HepG2 (cell line): ENCODE data around the gene MARCHF9. TPM values are rescaled to one million over a fixed set of nuclear protein-coding genes. Genes with fewer than 3 reads are reported as not detected.

Experiments used
- DNMT3B ChIP-seq: conservative IDR thresholded peaks from 2 replicates; pipeline ENCODE4 v1.6.1; 2016; ENCODE audit warnings: missing biosample characterization, control low read depth
- FIP1L1 ChIP-seq: fragments of 200-400 bp; formaldehyde crosslinking; IDR thresholded peaks from 2 replicates; pipeline ENCODE4 v1.6.1; 2018; ENCODE audit warnings: low read depth, mild to moderate bottlenecking, low read length, moderate library complexity, borderline replicate concordance; ENCODE audit not compliant: insufficient read depth
- FOXA1 ChIP-seq, 2 experiments: fragments of 450-650 bp in 1 of 2; sonication (generic) in 1 of 2; formaldehyde crosslinking in 1 of 2; IDR thresholded peaks; 2 replicates each; pipeline versions ENCODE4 v1.4.0 to v1.6.1; 2016 to 2020; ENCODE audit warnings: missing genetic modification reagents in 1 of 2
- NFE2L1 ChIP-seq: sonication (generic); formaldehyde crosslinking; IDR thresholded peaks from 2 replicates; pipeline ENCODE4 v1.4.0; 2020; ENCODE audit warnings: missing genetic modification reagents, mild to moderate bottlenecking, borderline replicate concordance
- REXO4 ChIP-seq: sonication (generic); formaldehyde crosslinking; IDR thresholded peaks from 2 replicates; pipeline ENCODE4 v1.8.0; 2022; ENCODE audit warnings: missing genetic modification reagents, mild to moderate bottlenecking, borderline replicate concordance
- SMYD3 ChIP-seq: sonication (generic); formaldehyde crosslinking; IDR thresholded peaks from 2 replicates; pipeline ENCODE4 v1.8.1; 2023; ENCODE audit warnings: mild to moderate bottlenecking, missing genetic modification reagents
- SOX6 ChIP-seq, 2 experiments: fragments of 450-650 bp in 1 of 2; sonication (generic) in 1 of 2; formaldehyde crosslinking in 1 of 2; IDR thresholded peaks; 2 replicates each; pipeline versions ENCODE4 v1.4.0 to v1.6.1; 2017 to 2020; ENCODE audit warnings: antibody characterized with exemption in 1 of 2, mild to moderate bottlenecking in 1 of 2, missing genetic modification reagents in 1 of 2
- TAF1 ChIP-seq: sonication (generic); formaldehyde crosslinking; IDR thresholded peaks from 2 replicates; pipeline ENCODE4 v1.4.0; 2020; ENCODE audit warnings: missing genetic modification reagents
- TGIF2 ChIP-seq: IDR thresholded peaks from 2 replicates; pipeline ENCODE4 v1.6.1; 2016; ENCODE audit warnings: control low read depth, missing compliant biosample characterization
- ZNF570 ChIP-seq: sonication (generic); formaldehyde crosslinking; IDR thresholded peaks from 2 replicates; pipeline ENCODE4 v1.4.0; 2020; ENCODE audit warnings: mild to moderate bottlenecking, missing genetic modification reagents, borderline replicate concordance
- ZSCAN25 ChIP-seq: sonication (generic); formaldehyde crosslinking; IDR thresholded peaks from 2 replicates; pipeline ENCODE4 v1.8.0; 2022; ENCODE audit warnings: mild to moderate bottlenecking, missing genetic modification reagents
- polyA plus RNA-seq, 8 experiments: library from polyadenylated mRNA; depleted of rRNA in 3 of 8; stranded (reverse) in 7 of 8; unstranded in 1 of 8; fragments of >200 nt; fragmentation: Illumina TruSeq in 4 of 8; extraction: Trizol in 4 of 8; gene quantifications; 2 replicates each; pipeline versions ENCODE4 v1.2.1 to v1.2.3, GENCODE V29; 2011 to 2016; ENCODE audit warnings: low read depth in 4 of 8, missing spikeins in 1 of 8, mixed read lengths in 1 of 8; ENCODE audit not compliant: insufficient read depth in 1 of 8
- total RNA-seq, 5 experiments: library from RNA; depleted of rRNA; stranded (reverse); fragments of >200 nt; fragmentation: Illumina TruSeq; extraction: Trizol; gene quantifications; 2 replicates each; pipeline ENCODE4 v1.2.3, GENCODE V29; 2016; ENCODE audit warnings: low read depth in 1 of 5
- TF ChIP-seq, protein P1 (sequence below): sonication (generic); formaldehyde crosslinking; IDR thresholded peaks from one replicate; pipeline ENCODE4 v1.5.1; 2020; ENCODE audit warnings: mild to moderate bottlenecking, missing genetic modification reagents; ENCODE audit errors: not compliant biosample characterization
- TF ChIP-seq, protein P2 (sequence below): sonication (generic); formaldehyde crosslinking; IDR thresholded peaks from 2 replicates; pipeline ENCODE4 v1.4.0; 2020; ENCODE audit warnings: missing genetic modification reagents
- TF ChIP-seq, protein P3 (sequence below): sonication (generic); IDR thresholded peaks from 2 replicates; pipeline ENCODE4 v1.6.1; 2016; ENCODE audit warnings: low read depth, borderline replicate concordance
- TF ChIP-seq, protein P4 (sequence below): sonication (generic); formaldehyde crosslinking; IDR thresholded peaks from 2 replicates; pipeline ENCODE4 v1.4.0; 2020; ENCODE audit warnings: missing genetic modification reagents

Gene MARCHF9
- total and polyA plus RNA-seq, 2 of the 13 experiments (the other 11 are each of a cell fraction or from before 2014, with no cell fraction given) = 5.7 to 9.6 TPM

DNA sequence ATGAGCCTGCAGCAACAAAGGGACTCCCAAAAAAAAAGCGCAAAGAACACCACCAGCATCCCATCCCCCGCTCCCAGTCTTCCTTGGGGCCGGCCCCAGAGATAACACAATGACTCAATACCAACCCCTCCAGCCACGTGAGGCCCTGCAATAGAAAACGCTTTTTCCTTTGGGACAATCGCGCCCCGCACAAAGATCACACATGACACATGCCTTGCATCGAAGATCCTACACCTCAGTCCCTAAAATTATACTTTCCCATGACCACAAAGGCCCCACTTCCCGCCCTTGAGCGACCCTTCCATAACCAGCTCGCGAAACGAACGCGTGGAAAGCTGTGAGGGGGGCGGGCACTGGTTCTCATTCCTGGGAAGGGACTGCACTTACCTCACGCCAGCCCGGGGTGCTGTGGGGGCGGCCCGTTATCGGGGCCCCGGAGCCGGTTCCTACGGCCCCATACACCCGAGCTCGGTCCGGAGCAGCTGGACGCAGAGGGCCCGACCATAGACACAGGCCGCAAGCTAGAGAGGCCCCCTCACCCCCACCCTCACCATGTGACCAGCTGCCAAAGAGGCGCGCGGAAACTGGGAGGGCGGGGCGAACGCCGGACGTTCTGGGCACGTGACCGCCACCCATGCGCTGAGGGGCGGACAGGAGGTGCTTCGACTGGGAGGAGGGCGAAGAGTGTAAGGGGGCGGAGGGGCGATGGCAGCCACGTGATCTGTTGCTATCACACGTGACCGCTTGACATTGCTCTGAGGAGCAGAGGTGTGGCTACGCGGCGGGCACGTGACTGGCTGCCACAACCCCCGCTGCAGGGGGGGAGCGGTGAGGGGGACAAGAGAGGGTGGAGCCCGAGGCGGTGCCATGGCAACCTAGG lies 2.9 kb upstream of the MARCHF9 start, which contains the start of gene CDK4 (continued):
- TF ChIP-seq, protein P1, sequence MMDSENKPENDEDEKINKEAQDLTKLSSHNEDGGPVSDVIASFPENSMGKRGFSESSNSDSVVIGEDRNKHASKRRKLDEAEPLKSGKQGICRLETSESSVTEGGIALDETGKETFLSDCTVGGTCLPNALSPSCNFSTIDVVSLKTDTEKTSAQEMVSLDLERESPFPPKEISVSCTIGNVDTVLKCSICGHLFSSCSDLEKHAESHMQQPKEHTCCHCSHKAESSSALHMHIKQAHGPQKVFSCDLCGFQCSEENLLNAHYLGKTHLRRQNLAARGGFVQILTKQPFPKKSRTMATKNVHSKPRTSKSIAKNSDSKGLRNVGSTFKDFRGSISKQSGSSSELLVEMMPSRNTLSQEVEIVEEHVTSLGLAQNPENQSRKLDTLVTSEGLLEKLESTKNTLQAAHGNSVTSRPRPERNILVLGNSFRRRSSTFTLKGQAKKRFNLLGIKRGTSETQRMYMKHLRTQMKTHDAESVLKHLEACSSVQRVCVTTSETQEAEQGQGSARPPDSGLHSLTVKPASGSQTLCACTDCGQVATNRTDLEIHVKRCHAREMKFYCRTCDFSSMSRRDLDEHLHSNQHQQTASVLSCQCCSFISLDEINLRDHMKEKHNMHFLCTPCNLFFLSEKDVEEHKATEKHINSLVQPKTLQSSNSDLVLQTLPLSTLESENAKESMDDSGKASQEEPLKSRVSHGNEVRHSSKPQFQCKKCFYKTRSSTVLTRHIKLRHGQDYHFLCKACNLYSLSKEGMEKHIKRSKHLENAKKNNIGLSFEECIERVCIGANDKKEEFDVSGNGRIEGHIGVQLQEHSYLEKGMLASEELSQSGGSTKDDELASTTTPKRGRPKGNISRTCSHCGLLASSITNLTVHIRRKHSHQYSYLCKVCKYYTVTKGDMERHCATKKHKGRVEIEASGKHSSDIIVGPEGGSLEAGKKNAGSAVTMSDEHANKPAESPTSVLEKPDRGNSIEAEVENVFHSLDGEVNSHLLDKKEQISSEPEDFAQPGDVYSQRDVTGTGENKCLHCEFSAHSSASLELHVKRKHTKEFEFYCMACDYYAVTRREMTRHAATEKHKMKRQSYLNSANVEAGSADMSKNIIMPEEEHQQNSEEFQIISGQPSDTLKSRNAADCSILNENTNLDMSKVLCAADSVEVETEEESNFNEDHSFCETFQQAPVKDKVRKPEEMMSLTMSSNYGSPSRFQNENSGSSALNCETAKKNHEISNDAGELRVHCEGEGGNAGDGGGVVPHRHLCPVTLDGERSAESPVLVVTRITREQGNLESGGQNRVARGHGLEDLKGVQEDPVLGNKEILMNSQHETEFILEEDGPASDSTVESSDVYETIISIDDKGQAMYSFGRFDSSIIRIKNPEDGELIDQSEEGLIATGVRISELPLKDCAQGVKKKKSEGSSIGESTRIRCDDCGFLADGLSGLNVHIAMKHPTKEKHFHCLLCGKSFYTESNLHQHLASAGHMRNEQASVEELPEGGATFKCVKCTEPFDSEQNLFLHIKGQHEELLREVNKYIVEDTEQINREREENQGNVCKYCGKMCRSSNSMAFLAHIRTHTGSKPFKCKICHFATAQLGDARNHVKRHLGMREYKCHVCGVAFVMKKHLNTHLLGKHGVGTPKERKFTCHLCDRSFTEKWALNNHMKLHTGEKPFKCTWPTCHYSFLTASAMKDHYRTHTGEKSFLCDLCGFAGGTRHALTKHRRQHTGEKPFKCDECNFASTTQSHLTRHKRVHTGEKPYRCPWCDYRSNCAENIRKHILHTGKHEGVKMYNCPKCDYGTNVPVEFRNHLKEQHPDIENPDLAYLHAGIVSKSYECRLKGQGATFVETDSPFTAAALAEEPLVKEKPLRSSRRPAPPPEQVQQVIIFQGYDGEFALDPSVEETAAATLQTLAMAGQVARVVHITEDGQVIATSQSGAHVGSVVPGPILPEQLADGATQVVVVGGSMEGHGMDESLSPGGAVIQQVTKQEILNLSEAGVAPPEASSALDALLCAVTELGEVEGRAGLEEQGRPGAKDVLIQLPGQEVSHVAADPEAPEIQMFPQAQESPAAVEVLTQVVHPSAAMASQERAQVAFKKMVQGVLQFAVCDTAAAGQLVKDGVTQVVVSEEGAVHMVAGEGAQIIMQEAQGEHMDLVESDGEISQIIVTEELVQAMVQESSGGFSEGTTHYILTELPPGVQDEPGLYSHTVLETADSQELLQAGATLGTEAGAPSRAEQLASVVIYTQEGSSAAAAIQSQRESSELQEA (CRISPR knock-in tag) = peak; percentile 86
- peak; percentile 57; the same call in 1 of the 2 replicates for TF ChIP-seq SMYD3 (CRISPR knock-in tag)
- TF ChIP-seq TGIF2 (CRISPR knock-in tag) = peak; percentile 96
- no peak for TF ChIP-seq FOXA1 (IDR thresholded peaks at IDR 0.05)
- TF ChIP-seq FOXA1 (CRISPR knock-in tag; IDR thresholded peaks at IDR 0.05) = peak; percentile 47; the same call in 1 of the 2 replicates
- TF ChIP-seq, protein P2, sequence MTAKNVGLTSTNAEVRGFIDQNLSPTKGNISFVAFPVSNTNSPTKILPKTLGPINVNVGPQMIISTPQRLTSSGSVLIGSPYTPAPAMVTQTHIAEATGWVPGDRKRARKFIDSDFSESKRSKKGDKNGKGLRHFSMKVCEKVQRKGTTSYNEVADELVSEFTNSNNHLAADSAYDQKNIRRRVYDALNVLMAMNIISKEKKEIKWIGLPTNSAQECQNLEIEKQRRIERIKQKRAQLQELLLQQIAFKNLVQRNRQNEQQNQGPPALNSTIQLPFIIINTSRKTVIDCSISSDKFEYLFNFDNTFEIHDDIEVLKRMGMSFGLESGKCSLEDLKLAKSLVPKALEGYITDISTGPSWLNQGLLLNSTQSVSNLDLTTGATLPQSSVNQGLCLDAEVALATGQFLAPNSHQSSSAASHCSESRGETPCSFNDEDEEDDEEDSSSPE (CRISPR knock-in tag) = peak; percentile 98
- TF ChIP-seq FIP1L1 = no peak
- no peak; the same call in 1 of the 2 replicates for TF ChIP-seq NFE2L1 (CRISPR knock-in tag)
- TF ChIP-seq, protein P3, sequence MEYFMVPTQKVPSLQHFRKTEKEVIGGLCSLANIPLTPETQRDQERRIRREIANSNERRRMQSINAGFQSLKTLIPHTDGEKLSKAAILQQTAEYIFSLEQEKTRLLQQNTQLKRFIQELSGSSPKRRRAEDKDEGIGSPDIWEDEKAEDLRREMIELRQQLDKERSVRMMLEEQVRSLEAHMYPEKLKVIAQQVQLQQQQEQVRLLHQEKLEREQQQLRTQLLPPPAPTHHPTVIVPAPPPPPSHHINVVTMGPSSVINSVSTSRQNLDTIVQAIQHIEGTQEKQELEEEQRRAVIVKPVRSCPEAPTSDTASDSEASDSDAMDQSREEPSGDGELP = peak; percentile 89
- TF ChIP-seq TAF1 = peak; percentile 75; the same call in 1 of the 2 replicates
- peak; percentile 11; the same call in 1 of the 2 replicates for TF ChIP-seq DNMT3B (CRISPR knock-in tag)
- TF ChIP-seq ZNF570 (CRISPR knock-in tag) = no peak
- no peak for TF ChIP-seq SOX6 (IDR thresholded peaks at IDR 0.05)
- peak; percentile 84 for TF ChIP-seq SOX6 (CRISPR knock-in tag; IDR thresholded peaks at IDR 0.05)
- peak; percentile 99 for TF ChIP-seq ZSCAN25 (CRISPR knock-in tag)
- TF ChIP-seq, protein P4, sequence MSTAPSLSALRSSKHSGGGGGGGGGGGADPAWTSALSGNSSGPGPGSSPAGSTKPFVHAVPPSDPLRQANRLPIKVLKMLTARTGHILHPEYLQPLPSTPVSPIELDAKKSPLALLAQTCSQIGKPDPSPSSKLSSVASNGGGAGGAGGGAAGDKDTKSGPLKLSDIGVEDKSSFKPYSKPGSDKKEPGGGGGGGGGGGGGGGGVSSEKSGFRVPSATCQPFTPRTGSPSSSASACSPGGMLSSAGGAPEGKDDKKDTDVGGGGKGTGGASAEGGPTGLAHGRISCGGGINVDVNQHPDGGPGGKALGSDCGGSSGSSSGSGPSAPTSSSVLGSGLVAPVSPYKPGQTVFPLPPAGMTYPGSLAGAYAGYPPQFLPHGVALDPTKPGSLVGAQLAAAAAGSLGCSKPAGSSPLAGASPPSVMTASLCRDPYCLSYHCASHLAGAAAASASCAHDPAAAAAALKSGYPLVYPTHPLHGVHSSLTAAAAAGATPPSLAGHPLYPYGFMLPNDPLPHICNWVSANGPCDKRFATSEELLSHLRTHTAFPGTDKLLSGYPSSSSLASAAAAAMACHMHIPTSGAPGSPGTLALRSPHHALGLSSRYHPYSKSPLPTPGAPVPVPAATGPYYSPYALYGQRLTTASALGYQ = peak; percentile 71
- TF ChIP-seq REXO4 = 0 out of 2 replicates have a peak, but pooled peaks have one; percentile 46
